ENCODE results near the gene CCDC110. TPM values are rescaled to one million over a fixed set of nuclear protein-coding genes. Genes with fewer than 3 reads are reported as not detected.

CCDC110 gene
- total and polyA plus RNA-seq, 2 experiments from 2014 or later, result 0.13 to 0.22 TPM

GRCh38 chr4:185437809-185438208 is 33.7 kb downstream of the CCDC110 start:
- H2AFZ ChIP-seq, result no peak overlapping the region
- H4K20me1 ChIP-seq (ENCODE audit: insufficient read depth), result no peaks in the 10 kb centered on the region
- H3K4me2 ChIP-seq (ENCODE audit: unreplicated experiment), result no peak overlapping the region
- TF ChIP-seq EZH2 (IDR thresholded peaks at IDR 0.05; ENCODE audit: insufficient read depth, poor library complexity, severe bottlenecking) (no peak), EZH2phosphoT487 (IDR thresholded peaks at IDR 0.05; ENCODE audit: insufficient read depth, low read depth) (no peak)
- H3K79me2 ChIP-seq (ENCODE audit: insufficient read depth), result no peaks in the 10 kb centered on the region
- no peaks in the 10 kb centered on the region for H3K9me3 ChIP-seq (ENCODE audit: low read depth)
- H3F3A ChIP-seq (ENCODE audit: insufficient read depth), result no peaks in the 10 kb centered on the region
- no peaks in the 10 kb centered on the region for H3K36me3 ChIP-seq (ENCODE audit: low read depth)
- DNase-seq, result no peak
- no peak overlapping the region for H3K4me3 ChIP-seq
- in situ Hi-C loops (cut with MboI), result no loop called here
- H3K9ac ChIP-seq, result no peak overlapping the region
- no peaks in the 10 kb centered on the region for H3K4me1 ChIP-seq (ENCODE audit: insufficient read depth)
- H3K9me2 ChIP-seq (ENCODE audit: insufficient read depth), result no peaks in the 10 kb centered on the region
- no peaks in the 10 kb centered on the region for H3K27me3 ChIP-seq (replicated peaks; ENCODE audit: insufficient read depth)
- no peak overlapping the region for H3K27ac ChIP-seq

DNA sequence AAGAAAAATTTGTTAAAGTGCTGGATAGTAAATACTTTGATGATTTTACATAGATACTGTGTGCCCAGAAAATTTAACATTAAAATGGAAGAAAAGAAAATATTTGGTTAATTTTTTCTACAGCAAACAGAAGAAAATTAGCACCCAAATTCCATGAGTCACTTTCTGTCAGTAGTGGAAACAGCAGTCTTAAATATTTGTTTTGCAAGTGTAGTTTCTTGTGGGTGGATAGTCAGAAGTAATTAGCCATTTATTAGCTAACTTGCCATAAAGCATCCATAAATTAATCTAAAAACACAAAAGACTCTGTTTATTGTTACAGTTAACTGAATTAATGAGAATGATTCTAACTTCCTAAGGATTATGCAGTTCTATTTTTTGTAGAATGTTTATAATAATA is 36.1 kb downstream of the CCDC110 start:
- DNase-seq, result no peak
- in situ Hi-C loops (cut with MboI), result no loop called here
- TF ChIP-seq EZH2phosphoT487 (IDR thresholded peaks at IDR 0.05; ENCODE audit: insufficient read depth, low read depth), result no peak
- TF ChIP-seq EZH2 (IDR thresholded peaks at IDR 0.05; ENCODE audit: insufficient read depth, poor library complexity, severe bottlenecking), result no peak

GRCh38 chr4:185429660-185430059 is 41.9 kb downstream of the CCDC110 start:
- Histone ChIP-seq H3K27me3 (replicated peaks; ENCODE audit: insufficient read depth) (no peaks in the 10 kb centered on the region), H3K9ac (no peak overlapping the region), H3F3A (ENCODE audit: insufficient read depth) (no peaks in the 10 kb centered on the region), H3K36me3 (ENCODE audit: low read depth) (no peaks in the 10 kb centered on the region), H3K4me3 (no peak overlapping the region), H3K9me2 (ENCODE audit: insufficient read depth) (no peaks in the 10 kb centered on the region), H2AFZ (no peak overlapping the region), H4K20me1 (ENCODE audit: insufficient read depth) (no peaks in the 10 kb centered on the region), H3K27ac (no peak overlapping the region), H3K79me2 (ENCODE audit: insufficient read depth) (peaks cover 7% of the 10 kb centered on the region), H3K4me1 (ENCODE audit: insufficient read depth) (peaks cover 5% of the 10 kb centered on the region; the same call in 1 of the 2 replicates), H3K9me3 (ENCODE audit: low read depth) (no peaks in the 10 kb centered on the region), H3K4me2 (ENCODE audit: unreplicated experiment) (no peak overlapping the region)
- 48 to 49% methylated on average over 5 of the region's 5 CpGs for WGBS, 2 experiments (ENCODE audit: low coverage in 1 of 2, low lambda C conversion rate in 2 of 2, missing lambda C conversion rate in 2 of 2)
- no peak for TF ChIP-seq EZH2 (IDR thresholded peaks at IDR 0.05; ENCODE audit: insufficient read depth, poor library complexity, severe bottlenecking)
- no peak for TF ChIP-seq EZH2phosphoT487 (IDR thresholded peaks at IDR 0.05; ENCODE audit: insufficient read depth, low read depth)
- no peak for DNase-seq
- in situ Hi-C loops (cut with MboI), result no loop called here

More for the DNA sequence above, 36.1 kb downstream of the CCDC110 start:
- Histone ChIP-seq H3K27me3 (replicated peaks; ENCODE audit: insufficient read depth) (no peaks in the 10 kb centered on the region), H3K4me1 (ENCODE audit: insufficient read depth) (no peaks in the 10 kb centered on the region), H3K4me2 (ENCODE audit: unreplicated experiment) (no peak overlapping the region), H3K36me3 (ENCODE audit: low read depth) (no peaks in the 10 kb centered on the region), H3K9me2 (ENCODE audit: insufficient read depth) (no peaks in the 10 kb centered on the region), H3F3A (ENCODE audit: insufficient read depth) (no peaks in the 10 kb centered on the region), H2AFZ (no peak overlapping the region), H3K27ac (no peak overlapping the region), H3K9ac (no peak overlapping the region), H3K9me3 (ENCODE audit: low read depth) (no peaks in the 10 kb centered on the region), H3K79me2 (ENCODE audit: insufficient read depth) (no peaks in the 10 kb centered on the region), H3K4me3 (no peak overlapping the region), H4K20me1 (ENCODE audit: insufficient read depth) (no peaks in the 10 kb centered on the region)

GRCh38 chr4:185426960-185427688 is 44.4 kb downstream of the CCDC110 start:
- Histone ChIP-seq H3K79me2 (ENCODE audit: insufficient read depth) (peaks cover 26% of the 10 kb centered on the region), H3K36me3 (ENCODE audit: low read depth) (no peaks in the 10 kb centered on the region), H2AFZ (no peak overlapping the region), H3K9me3 (ENCODE audit: low read depth) (no peaks in the 10 kb centered on the region), H4K20me1 (ENCODE audit: insufficient read depth) (no peaks in the 10 kb centered on the region; the same call in 1 of the 2 replicates), H3K4me1 (ENCODE audit: insufficient read depth) (peaks cover 13% of the 10 kb centered on the region), H3K27me3 (replicated peaks; ENCODE audit: insufficient read depth) (no peaks in the 10 kb centered on the region), H3K9me2 (ENCODE audit: insufficient read depth) (no peaks in the 10 kb centered on the region), H3K9ac (no peak overlapping the region), H3F3A (ENCODE audit: insufficient read depth) (peaks cover 8% of the 10 kb centered on the region), H3K4me2 (ENCODE audit: unreplicated experiment) (no peak overlapping the region), H3K4me3 (no peak overlapping the region), H3K27ac (no peak overlapping the region)
- WGBS, 2 experiments (ENCODE audit: low coverage in 1 of 2, low lambda C conversion rate in 2 of 2, missing lambda C conversion rate in 2 of 2), result 85% methylated on average over 22 of the region's 22 CpGs
- no peak for DNase-seq
- in situ Hi-C loops (cut with MboI), result no loop called here
- TF ChIP-seq EZH2 (IDR thresholded peaks at IDR 0.05; ENCODE audit: insufficient read depth, poor library complexity, severe bottlenecking) (no peak), EZH2phosphoT487 (IDR thresholded peaks at IDR 0.05; ENCODE audit: insufficient read depth, low read depth) (no peak)
